GM21576 (cell line): ENCODE data around the gene C20orf96.
"Not testable (repeated sequence)": the region's sequence is repeated elsewhere in the genome, so short reads cannot be mapped to it uniquely, and the experiment has no call there.

Experiments used
- ATAC-seq: cut with Tn5 transposase; IDR thresholded peaks from one replicate; pipeline ENCODE4 v1.9.1; 2021; ENCODE audit warnings: mild to moderate bottlenecking, moderate library complexity; ENCODE audit not compliant: unreplicated experiment

C20orf96 gene

GRCh38 chr20:278607-279571, 11.7 kb downstream of the C20orf96 start:
- no peak for ATAC-seq

GRCh38 chr20:278181-278580, 12.4 kb downstream of the C20orf96 start:
- no peak for ATAC-seq

- ATAC-seq = no peak
These were observed 13.1 kb downstream of the C20orf96 start for GRCh38 chr20:277496-277781.

- ATAC-seq = no peak
These were observed 13.7 kb downstream of the C20orf96 start for GRCh38 chr20:276620-277495.

- ATAC-seq = no peak
These were observed 14.8 kb downstream of the C20orf96 start for GRCh38 chr20:275791-276190.

- ATAC-seq = no peak
These were observed 16.7 kb downstream of the C20orf96 start for GRCh38 chr20:273884-274283.

GRCh38 chr20:272718-273117, 17.8 kb downstream of the C20orf96 start:
- ATAC-seq = no peak

GRCh38 chr20:271528-271927, 19.0 kb downstream of the C20orf96 start:
- ATAC-seq = no peak

- ATAC-seq = no peak
These were observed 19.5 kb downstream of the C20orf96 start for GRCh38 chr20:271069-271468.

- no peak for ATAC-seq
These were observed 20.0 kb downstream of the C20orf96 start for GRCh38 chr20:270517-270916.

- ATAC-seq = peak; percentile 89
These were observed 23.7 kb downstream of the C20orf96 start for GRCh38 chr20:266596-267562.

GRCh38 chr20:263701-264100, 26.8 kb downstream of the C20orf96 start:
- no peak for ATAC-seq

- ATAC-seq = no peak
These were observed 30.6 kb downstream of the C20orf96 start for GRCh38 chr20:259981-260380.

- ATAC-seq = no peak
These were observed 31.6 kb downstream of the C20orf96 start for GRCh38 chr20:258963-259362.

GRCh38 chr20:258269-258858, 32.2 kb downstream of the C20orf96 start:
- no peak for ATAC-seq

- ATAC-seq = no peak
These were observed 33.1 kb downstream of the C20orf96 start, which contains the start of gene DEFB132 for GRCh38 chr20:257419-257818. Gene DEFB132 (plus strand): TSS chr20:257724. CDS start chr20:257779, 55 bp downstream.

- not testable (repeated sequence) for ATAC-seq
These were observed 37.1 kb downstream of the C20orf96 start for GRCh38 chr20:253447-253846.

- no peak for ATAC-seq
These were observed 37.7 kb downstream of the C20orf96 start for GRCh38 chr20:252801-253200.

- no peak for ATAC-seq
These were observed 39.2 kb downstream of the C20orf96 start for GRCh38 chr20:251354-251753.

GRCh38 chr20:242905-243304, 47.6 kb downstream of the C20orf96 start:
- no peak for ATAC-seq
